IPS-15b (cell line): ENCODE results near the gene GPATCH2.

Experiments used
- H3K27me3 ChIP-seq: one replicate; pipeline ENCODE4 v1.6.1; 2013; ENCODE audit warnings: low read length; ENCODE audit not compliant: control insufficient read depth, insufficient read depth
- H3K36me3 ChIP-seq: one replicate; pipeline ENCODE4 v1.6.1; 2013; ENCODE audit warnings: low read length; ENCODE audit not compliant: control insufficient read depth, insufficient read depth
- H3K4me1 ChIP-seq: one replicate; pipeline ENCODE4 v1.6.1; 2013; ENCODE audit warnings: mild to moderate bottlenecking, low read length; ENCODE audit not compliant: control insufficient read depth, insufficient read depth
- H3K4me3 ChIP-seq: one replicate; pipeline ENCODE4 v1.5.1; 2013; ENCODE audit warnings: low read depth, low read length
- H3K9ac ChIP-seq: one replicate; pipeline ENCODE4 v1.6.1; 2013; ENCODE audit warnings: low read depth, mild to moderate bottlenecking, low read length
- H3K9me3 ChIP-seq: one replicate; pipeline ENCODE4 v1.6.1; 2013; ENCODE audit warnings: mild to moderate bottlenecking, low read length; ENCODE audit not compliant: control insufficient read depth, insufficient read depth

Gene GPATCH2

GRCh38 chr1:217469983-217470382, 160.9 kb downstream of the GPATCH2 start:
- H3K27me3 ChIP-seq = no peaks in the 10 kb centered on the region
- no peaks in the 10 kb centered on the region for H3K9me3 ChIP-seq
- no peaks in the 10 kb centered on the region for H3K36me3 ChIP-seq
- no peak overlapping the region for H3K9ac ChIP-seq
- H3K4me3 ChIP-seq = no peak overlapping the region
- no peaks in the 10 kb centered on the region for H3K4me1 ChIP-seq

DNA sequence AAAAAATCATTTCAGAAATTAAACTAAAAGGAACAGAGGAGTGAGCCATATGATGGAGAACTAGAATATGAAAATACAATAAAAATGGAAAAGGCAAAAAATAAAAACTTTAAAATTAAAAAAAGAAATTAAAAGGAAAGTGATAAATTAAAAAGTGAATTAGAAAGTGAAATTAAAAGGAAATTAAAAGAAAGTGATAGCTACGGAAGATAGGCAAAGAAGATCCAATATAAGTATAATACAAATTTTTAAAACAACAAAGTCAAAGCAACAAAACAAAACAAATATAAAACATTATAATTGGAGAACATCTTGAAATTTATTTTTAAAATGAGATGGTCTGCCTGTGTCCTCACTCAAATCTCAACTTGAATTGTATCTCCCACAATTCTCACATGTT, 165.8 kb downstream of the GPATCH2 start:
- no peaks in the 10 kb centered on the region for H3K27me3 ChIP-seq
- H3K9ac ChIP-seq = no peak overlapping the region
- H3K4me1 ChIP-seq = no peaks in the 10 kb centered on the region
- no peaks in the 10 kb centered on the region for H3K36me3 ChIP-seq
- no peaks in the 10 kb centered on the region for H3K9me3 ChIP-seq
- H3K4me3 ChIP-seq = no peak overlapping the region

DNA sequence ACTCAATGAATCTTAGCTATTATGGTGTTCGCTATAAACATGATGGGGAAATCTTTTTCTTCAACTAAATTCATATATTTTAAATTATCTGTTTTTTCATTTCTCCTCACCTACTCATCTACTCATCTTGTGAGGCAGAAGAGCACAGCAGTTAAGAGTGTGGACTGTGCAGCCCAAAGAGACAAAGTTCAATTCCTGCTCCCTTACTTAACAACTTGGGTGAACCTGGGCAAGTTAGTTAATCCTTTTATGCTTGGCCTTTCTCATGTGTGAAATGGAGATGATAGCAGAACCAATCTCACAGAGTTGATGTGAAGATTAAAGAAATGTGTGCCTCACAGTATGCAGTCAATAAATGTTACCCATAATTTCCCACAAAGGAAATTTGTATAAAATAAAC, 168.2 kb downstream of the GPATCH2 start:
- H3K9me3 ChIP-seq = no peaks in the 10 kb centered on the region
- H3K9ac ChIP-seq = no peak overlapping the region
- no peaks in the 10 kb centered on the region for H3K4me1 ChIP-seq
- no peaks in the 10 kb centered on the region for H3K36me3 ChIP-seq
- no peak overlapping the region for H3K4me3 ChIP-seq
- H3K27me3 ChIP-seq = no peaks in the 10 kb centered on the region

DNA sequence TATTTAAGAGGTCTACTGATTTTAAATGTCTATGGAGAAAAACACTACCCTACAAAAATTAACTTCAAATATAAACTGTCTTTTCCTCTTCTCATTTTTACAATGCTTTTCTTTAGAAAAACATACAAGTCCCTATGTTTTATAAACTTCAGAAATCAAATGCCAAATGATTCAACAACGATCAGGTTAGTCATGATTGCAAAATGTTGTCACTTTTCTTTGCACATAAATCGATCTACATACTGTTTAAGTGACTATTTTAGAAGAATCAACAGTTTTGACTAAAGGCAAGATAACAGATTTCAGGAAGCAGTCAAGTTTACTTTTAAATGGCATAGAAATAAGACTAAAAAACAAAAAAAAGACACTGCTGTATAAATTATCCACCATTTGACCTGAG, 168.7 kb downstream of the GPATCH2 start:
- H3K4me3 ChIP-seq = no peak overlapping the region
- no peaks in the 10 kb centered on the region for H3K9me3 ChIP-seq
- no peaks in the 10 kb centered on the region for H3K27me3 ChIP-seq
- H3K36me3 ChIP-seq = no peaks in the 10 kb centered on the region
- no peak overlapping the region for H3K9ac ChIP-seq
- no peaks in the 10 kb centered on the region for H3K4me1 ChIP-seq

DNA sequence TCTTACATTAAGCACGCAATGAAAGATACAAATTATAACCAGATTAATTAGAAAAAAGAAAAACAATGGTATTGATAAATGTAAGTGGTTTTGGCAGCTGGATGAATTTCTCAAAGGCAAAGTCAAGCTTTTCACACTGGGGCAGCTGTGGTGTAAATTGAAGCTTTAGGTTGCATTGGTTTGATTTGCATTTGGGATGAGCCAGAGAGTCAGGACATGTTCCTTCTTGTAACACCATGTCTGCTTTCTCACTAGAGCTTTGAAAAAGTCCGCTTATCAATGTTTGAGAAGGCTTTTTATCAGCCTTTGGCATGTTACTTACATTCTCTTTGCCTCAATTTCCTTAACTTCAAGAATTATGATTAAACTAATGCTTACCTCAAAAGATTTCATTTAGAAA, 173.9 kb downstream of the GPATCH2 start:
- H3K4me3 ChIP-seq = no peak overlapping the region

DNA sequence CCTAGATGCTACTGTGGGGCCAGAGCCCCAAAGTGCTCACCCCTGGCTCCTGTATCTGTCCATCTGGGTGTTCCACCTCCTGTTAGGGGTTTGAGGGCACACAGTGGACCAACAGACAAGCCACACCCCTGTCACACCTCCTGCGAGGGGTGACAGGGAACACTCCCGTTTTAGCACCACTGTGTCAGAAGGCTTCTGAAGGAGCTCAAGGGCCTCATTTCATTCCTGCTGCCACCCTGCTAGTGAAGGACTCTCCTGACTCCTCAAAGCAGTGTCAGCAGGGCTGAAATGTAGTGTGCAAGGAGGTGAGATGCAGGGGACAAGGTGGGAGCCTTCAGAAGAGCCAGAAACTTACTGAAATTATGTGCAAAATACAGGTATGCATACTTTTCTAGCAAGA, 174.6 kb downstream of the GPATCH2 start:
- H3K4me1 ChIP-seq = peaks cover 2% of the 10 kb centered on the region
- H3K36me3 ChIP-seq = no peaks in the 10 kb centered on the region
- H3K9ac ChIP-seq = no peak overlapping the region
- H3K27me3 ChIP-seq = no peaks in the 10 kb centered on the region
- no peak overlapping the region for H3K4me3 ChIP-seq
- H3K9me3 ChIP-seq = no peaks in the 10 kb centered on the region

More for the DNA sequence above, 173.9 kb downstream of the GPATCH2 start:
- peaks cover 2% of the 10 kb centered on the region for H3K4me1 ChIP-seq
- no peaks in the 10 kb centered on the region for H3K9me3 ChIP-seq
- no peaks in the 10 kb centered on the region for H3K36me3 ChIP-seq
- no peaks in the 10 kb centered on the region for H3K27me3 ChIP-seq
- H3K9ac ChIP-seq = no peak overlapping the region

GRCh38 chr1:217453816-217454215, 177.1 kb downstream of the GPATCH2 start:
- no peak overlapping the region for H3K9ac ChIP-seq
- H3K9me3 ChIP-seq = no peaks in the 10 kb centered on the region
- H3K4me1 ChIP-seq = peaks cover 2% of the 10 kb centered on the region
- no peaks in the 10 kb centered on the region for H3K36me3 ChIP-seq
- no peaks in the 10 kb centered on the region for H3K27me3 ChIP-seq
- H3K4me3 ChIP-seq = no peak overlapping the region

GRCh38 chr1:217449370-217449769, 181.5 kb downstream of the GPATCH2 start:
- Histone ChIP-seq H3K4me3 (no peak overlapping the region), H3K27me3 (no peaks in the 10 kb centered on the region), H3K36me3 (no peaks in the 10 kb centered on the region), H3K9me3 (no peaks in the 10 kb centered on the region), H3K4me1 (peaks cover 2% of the 10 kb centered on the region), H3K9ac (no peak overlapping the region)

DNA sequence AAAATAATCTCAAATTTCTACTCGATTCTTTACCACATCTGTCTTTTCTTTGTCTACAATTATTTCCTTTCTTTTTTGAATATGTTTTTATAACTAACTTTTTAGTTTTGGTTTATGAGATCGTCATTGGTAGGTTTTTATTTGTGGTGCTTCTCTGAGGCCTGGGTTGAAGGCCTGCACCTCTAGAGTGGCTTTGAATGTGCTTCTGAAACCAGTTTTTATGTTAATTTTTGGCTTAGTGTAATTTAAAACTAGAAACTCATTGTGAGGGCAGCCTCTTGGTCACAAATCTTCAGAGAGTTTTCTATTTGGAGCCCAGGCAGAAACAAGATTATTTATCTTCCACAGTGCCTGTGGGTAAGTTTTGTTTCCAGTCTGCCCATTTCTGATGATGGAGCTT, 187.0 kb downstream of the GPATCH2 start:
- no peaks in the 10 kb centered on the region for H3K9me3 ChIP-seq
- no peaks in the 10 kb centered on the region for H3K27me3 ChIP-seq
- H3K36me3 ChIP-seq = peaks cover 2% of the 10 kb centered on the region
- H3K4me3 ChIP-seq = no peak overlapping the region
- no peaks in the 10 kb centered on the region for H3K4me1 ChIP-seq
- no peak overlapping the region for H3K9ac ChIP-seq

DNA sequence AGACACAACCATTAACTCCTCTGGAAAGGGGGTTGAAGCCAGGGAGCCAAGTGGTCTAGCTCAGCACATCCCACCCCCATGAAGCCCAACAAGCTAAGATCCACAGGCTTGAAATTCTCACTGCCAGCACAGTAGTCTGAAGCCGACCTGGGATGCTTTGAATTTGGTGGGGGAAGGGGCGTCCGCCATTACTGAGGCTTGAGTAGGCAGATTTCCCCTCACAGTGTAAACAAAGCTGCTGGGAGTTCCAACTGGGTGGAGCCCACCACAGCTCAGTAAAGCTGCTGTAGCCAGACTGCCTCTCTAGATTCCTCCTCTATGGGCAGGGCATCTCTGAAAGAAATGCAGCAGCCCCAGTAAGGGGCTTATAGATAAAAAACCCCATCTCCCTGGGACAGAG, 193.5 kb downstream of the GPATCH2 start:
- Histone ChIP-seq H3K4me1 (no peaks in the 10 kb centered on the region), H3K4me3 (no peak overlapping the region), H3K36me3 (peaks cover 2% of the 10 kb centered on the region), H3K9ac (no peak overlapping the region), H3K9me3 (no peaks in the 10 kb centered on the region), H3K27me3 (no peaks in the 10 kb centered on the region)

- Histone ChIP-seq H3K4me1 (no peaks in the 10 kb centered on the region), H3K9ac (no peak overlapping the region), H3K9me3 (no peaks in the 10 kb centered on the region), H3K27me3 (no peaks in the 10 kb centered on the region), H3K4me3 (no peak overlapping the region), H3K36me3 (no peaks in the 10 kb centered on the region)
Measured at GRCh38 chr1:217435204-217435603, 195.7 kb downstream of the GPATCH2 start.

DNA sequence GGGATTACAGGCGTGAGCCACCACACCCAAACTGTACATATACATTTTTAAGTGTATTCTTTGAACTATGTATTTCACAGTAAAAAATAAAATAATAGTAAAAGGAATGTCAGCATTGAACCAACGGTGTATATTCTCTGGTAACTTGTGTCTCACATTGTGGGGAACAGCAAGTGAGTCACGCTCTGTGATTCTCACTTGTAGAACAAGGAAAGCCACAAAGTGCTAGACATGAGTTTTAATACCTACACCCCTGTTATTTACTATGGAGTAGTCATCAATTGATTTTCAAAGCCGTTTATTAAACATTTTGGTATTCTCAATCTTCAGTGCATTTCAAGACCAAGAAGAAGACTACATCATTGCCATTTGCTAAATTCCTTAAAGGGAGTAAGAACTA, 197.2 kb downstream of the GPATCH2 start:
- H3K36me3 ChIP-seq = no peaks in the 10 kb centered on the region
- no peak overlapping the region for H3K9ac ChIP-seq
- no peaks in the 10 kb centered on the region for H3K4me1 ChIP-seq
- no peaks in the 10 kb centered on the region for H3K27me3 ChIP-seq
- no peak overlapping the region for H3K4me3 ChIP-seq
- H3K9me3 ChIP-seq = no peaks in the 10 kb centered on the region

- H3K27me3 ChIP-seq = no peaks in the 10 kb centered on the region
- no peak overlapping the region for H3K4me3 ChIP-seq
- no peaks in the 10 kb centered on the region for H3K9me3 ChIP-seq
- no peaks in the 10 kb centered on the region for H3K4me1 ChIP-seq
- H3K9ac ChIP-seq = no peak overlapping the region
- no peaks in the 10 kb centered on the region for H3K36me3 ChIP-seq
Measured at GRCh38 chr1:217432339-217432738, 198.6 kb downstream of the GPATCH2 start.
